22Rv1 (cell line): ENCODE data around the gene RHBDD1.

ENCODE experiments used
- CTCF ChIP-seq: fragments of 450-650 bp; IDR thresholded peaks from 2 replicates; pipeline ENCODE4 v1.5.1; 2017; ENCODE audit warnings: mild to moderate bottlenecking
- ZFX ChIP-seq: fragments of 450-650 bp; IDR thresholded peaks from 2 replicates; pipeline ENCODE4 v1.6.1; 2017; ENCODE audit warnings: antibody characterized with exemption, borderline replicate concordance

GRCh38 chr2:227010433-227010832 lies 174.6 kb downstream of the RHBDD1 start:
- no peak for TF ChIP-seq CTCF
- TF ChIP-seq ZFX = no peak
